Measurements from ENCODE around the gene RAD51D.

- no peak for TF ChIP-seq YY1 (IDR thresholded peaks at IDR 0.05; ENCODE audit: insufficient read depth, insufficient read length)
- no peak for TF ChIP-seq ZNF274 (IDR thresholded peaks at IDR 0.05; ENCODE audit: low read depth, low read length)
Measured at GRCh38 chr17:35050170-35050569, 69.5 kb downstream of the RAD51D start.
